NCI-H1092 treated with DMSO at 0.1 percent for 48 hours (cell line): Measurements from ENCODE around the gene EPN3.

Experiments used
- DNase-seq: peaks from one replicate; lab custom pipeline; 2025; lab: John Stamatoyannopoulos, UW

Gene EPN3

DNA sequence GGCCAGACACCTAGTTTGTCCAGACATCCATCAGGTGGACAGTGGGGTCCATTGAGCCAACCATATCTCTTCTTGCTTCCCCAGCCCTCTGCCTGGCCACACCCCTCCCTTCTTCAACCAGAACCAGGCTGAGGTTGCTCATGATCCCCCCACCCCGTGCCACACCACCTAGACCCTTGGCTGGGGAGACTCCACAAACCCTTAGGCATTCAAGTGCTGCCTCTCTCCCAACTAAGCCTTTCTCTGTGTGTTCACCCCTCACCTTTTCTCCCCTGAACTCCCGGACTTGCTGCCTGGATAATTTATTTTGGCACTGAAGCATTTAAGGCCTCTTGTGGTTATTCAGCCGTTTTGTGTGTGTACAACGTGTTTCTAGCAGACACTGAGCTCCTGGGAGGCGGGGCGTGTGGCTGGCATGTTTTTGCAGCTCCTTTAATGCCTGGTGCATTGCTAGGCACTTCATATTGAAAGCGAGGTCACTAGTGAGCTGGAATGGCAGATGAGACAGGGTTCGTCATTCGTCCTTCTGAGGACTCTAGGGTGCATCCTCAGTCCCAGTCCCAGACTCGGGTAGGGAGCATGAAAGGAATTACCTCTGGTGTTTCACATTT, 56.7 kb downstream of the EPN3 start:
- no peak for DNase-seq

DNA sequence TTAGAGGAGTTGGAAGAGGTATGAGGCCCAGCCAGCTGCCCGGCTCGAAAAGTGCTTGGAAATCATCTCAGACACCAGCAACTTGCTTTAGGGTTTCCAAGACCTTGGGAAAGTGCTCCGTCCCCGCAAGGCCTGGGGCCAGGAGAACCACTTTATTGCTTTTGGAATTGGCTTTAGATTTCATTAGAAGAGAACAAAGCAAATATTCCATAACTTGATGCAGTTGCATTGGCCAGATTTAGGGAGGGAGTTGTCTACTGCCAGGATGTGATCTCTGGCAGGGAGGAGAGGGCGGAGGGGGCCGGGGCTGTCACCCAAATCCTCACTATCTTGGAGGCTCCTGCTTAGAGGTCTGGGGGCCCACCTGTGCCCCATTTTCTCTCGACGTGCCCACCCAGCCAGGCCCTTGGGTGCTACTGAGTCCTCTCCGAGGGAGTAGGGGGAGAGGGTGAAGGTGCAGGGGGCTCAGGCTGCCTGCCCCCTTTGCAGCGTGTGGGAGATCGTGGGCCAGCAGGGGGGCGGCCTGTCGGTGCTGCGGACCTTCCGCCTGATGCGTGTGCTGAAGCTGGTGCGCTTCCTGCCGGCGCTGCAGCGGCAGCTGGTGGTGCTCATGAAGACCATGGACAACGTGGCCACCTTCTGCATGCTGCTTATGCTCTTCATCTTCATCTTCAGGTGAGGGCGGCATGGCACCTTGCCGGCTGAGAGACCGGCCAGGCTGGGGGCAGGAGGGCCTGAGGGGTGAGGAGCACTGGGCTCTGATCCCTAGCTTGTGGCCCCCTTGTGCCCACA, 58.6 kb downstream of the EPN3 start:
- DNase-seq, result no peak

DNA sequence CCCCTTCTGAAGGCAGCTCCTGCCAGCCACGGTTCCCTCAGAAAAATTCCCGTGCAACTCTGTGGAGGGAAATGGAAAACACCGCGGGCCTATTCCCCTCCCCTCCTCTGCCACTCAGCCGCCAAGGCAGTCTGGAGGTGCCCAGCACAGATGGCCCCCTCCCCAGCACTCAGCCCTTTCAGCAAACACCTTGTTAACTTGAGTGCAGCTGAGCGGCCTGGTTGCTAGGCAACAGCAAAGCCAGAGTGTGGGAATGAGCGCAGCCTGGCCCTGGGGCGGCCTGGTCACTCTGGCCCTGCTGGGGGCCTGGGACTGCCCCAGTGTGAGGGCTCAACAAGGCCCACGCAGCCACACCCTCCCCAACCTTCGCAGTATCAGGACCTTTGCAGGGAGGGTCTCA, 60.8 kb downstream of the EPN3 start:
- peak; percentile 90 for DNase-seq
